Activated CD8-positive, alpha-beta memory T cell treated with anti-CD3 and anti-CD28 coated beads for 1 hour (primary cell): ENCODE results near the gene NUP214.
"Not testable (repeated sequence)": the region's sequence is repeated elsewhere in the genome, so short reads cannot be mapped to it uniquely, and the experiment has no call there.

ENCODE experiments used
- DNase-seq, 2 donors: peaks; one replicate each; pipeline ENCODE4 v3.0.0-alpha.2; 2020; ENCODE audit warnings: low read depth in 1 of 2; ENCODE audit errors: extremely low read depth in 1 of 2

NUP214 gene

DNA sequence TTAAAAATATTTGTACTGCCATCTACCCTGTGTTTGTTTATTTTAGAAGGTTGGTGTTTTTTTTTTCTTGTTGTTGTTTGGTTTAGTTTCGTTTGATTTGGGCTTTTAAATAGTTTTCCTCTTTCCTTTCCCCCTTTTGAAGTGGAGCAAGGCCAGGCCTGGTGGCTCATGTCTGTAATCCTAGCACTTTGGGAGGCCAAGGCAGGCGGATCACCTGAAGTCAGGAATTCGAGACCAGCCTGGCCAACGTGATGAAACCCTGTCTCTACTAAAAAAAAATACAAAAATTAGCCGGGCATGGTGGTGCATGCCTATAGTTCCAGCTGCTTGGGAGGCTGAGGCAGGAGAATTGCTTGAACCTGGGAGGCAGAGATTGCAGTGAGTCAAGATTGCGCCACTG, 65.6 kb downstream of the NUP214 start:
- not testable (repeated sequence) for DNase-seq

DNA sequence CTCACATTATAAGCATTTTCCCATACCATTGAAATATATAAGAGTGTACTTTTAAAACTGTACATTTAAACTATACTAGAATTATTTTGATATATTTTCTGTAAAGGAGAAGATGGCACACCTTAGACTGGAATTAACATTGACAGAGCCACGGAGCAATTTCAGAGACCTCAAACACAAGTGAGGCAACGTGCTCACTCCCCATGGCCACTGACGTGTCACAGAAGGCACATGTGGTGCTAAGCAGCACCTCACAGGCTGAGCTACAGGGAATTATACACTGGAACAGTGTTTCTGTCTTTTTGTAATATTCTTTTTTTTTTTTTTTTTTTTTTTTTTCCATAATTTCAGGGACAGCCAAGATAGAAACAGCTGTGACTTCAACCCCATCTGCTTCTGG, 66.5 kb downstream of the NUP214 start:
- DNase-seq, result no peak

DNA sequence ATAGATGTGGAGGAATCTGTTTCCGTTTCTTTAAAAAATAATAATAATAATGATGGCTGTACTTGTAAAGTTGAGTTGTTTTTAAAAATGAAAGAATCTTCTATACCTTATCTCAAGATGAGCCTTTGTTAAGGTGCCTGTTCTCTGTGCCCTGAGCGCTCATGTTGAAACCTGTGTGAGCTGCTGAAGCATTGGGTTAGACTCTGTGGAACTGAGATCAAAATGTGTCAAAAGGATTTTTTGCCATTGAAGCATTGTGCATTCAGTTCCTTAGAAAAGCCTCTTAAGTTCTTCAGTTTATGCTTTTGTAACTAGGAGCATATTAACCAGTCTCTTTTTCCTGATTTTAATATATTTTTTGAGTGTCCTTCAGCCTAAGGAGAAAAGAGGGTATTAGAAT, 67.7 kb downstream of the NUP214 start:
- no peak for DNase-seq

DNA sequence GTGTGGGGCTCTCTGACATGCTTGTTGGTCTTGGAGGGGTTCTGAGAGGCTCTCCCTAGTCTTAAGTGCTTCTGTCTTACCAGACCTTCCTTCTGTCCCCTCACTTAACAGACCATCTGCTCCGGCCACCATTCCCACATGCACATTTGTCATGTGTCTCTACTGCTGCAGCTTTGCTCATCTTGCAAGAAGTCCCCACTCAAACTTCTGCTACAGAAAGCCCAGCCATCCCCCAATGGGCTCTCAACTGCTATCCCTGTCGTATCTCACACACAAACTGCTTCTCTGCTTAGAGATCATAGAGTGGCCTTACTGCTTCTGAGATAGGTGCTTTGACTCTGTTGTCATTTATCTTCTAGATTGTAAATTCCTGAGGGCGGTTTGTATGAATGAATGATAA, 69.4 kb downstream of the NUP214 start:
- DNase-seq, result no peak

DNA sequence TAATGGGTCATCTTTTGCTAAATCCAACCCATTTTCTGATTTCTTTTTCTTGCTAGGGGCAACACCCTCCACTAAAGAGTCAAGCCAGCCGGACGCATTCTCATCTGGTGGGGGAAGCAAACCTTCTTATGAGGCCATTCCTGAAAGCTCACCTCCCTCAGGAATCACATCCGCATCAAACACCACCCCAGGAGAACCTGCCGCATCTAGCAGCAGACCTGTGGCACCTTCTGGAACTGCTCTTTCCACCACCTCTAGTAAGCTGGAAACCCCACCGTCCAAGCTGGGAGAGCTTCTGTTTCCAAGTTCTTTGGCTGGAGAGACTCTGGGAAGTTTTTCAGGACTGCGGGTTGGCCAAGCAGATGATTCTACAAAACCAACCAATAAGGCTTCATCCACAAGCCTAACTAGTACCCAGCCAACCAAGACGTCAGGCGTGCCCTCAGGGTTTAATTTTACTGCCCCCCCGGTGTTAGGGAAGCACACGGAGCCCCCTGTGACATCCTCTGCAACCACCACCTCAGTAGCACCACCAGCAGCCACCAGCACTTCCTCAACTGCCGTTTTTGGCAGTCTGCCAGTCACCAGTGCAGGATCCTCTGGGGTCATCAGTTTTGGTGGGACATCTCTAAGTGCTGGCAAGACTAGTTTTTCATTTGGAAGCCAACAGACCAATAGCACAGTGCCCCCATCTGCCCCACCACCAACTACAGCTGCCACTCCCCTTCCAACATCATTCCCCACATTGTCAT, 72.0 kb downstream of the NUP214 start:
- no peak for DNase-seq

DNA sequence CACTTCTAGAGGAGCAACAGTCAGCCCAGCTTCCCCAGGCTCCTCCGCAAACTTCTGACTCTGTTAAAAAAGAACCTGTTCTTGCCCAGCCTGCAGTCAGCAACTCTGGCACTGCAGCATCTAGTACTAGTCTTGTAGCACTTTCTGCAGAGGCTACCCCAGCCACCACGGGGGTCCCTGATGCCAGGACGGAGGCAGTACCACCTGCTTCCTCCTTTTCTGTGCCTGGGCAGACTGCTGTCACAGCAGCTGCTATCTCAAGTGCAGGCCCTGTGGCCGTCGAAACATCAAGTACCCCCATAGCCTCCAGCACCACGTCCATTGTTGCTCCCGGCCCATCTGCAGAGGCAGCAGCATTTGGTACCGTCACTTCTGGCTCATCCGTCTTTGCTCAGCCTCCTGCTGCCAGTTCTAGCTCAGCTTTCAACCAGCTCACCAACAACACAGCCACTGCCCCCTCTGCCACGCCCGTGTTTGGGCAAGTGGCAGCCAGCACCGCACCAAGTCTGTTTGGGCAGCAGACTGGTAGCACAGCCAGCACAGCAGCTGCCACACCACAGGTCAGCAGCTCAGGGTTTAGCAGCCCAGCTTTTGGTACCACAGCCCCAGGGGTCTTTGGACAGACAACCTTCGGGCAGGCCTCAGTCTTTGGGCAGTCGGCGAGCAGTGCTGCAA, 72.8 kb downstream of the NUP214 start:
- no peak for DNase-seq

DNA sequence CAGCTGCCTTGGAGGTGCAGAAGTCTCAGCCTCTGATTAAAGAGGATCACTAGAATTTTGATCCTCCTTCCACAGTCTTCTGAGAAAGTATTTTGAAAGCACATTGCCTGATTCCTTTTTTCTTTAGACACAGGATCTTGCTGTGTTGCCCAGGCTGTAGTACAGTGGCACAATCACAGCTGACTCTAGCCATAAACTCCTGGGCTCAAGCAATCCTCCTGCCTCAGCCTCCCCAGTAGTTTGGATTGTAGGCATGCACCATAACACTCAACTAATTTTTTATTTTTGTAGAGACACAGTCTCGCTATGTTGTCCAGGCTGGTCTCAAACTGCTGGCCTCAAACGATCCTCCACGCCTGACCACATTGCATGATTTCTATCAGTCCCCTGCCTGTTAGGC, 76.5 kb downstream of the NUP214 start:
- DNase-seq, result no peak

DNA sequence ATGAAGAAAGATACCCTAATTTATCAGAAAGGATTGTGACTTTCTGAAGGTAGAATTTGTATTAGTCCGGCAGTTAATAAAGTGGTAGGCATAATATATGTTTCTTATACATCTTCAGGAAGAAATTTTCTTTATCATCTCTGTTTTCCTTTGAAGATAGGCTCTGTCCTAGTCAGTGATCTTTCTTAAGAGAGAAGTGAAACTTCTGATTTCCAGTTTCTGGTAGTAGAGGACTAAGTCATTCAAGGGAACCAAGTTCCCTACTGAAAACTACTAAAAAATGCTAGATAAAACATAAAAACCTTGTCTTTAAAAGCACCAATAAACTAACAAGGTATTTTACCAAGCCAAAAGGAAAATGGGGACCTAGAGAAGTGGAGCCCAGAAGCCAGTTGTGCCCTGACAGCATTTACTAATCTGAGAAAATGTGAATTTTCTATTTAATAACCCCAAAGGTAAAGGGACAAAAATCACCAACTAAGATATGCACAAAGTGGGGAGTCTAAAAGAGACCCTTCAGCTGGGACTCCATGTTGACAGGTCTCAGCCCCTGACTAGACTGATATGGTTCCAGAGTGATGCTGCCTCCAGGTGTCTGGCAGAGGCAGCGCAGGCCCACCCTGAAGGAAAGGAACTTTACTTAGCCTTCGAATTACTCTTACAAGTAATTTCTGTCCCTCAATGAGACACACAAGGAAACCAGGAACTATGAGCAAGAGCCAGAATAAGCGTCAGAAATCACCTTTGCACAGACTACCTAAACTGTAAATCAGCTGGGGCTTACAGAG, 78.2 kb downstream of the NUP214 start:
- no peak for DNase-seq

DNA sequence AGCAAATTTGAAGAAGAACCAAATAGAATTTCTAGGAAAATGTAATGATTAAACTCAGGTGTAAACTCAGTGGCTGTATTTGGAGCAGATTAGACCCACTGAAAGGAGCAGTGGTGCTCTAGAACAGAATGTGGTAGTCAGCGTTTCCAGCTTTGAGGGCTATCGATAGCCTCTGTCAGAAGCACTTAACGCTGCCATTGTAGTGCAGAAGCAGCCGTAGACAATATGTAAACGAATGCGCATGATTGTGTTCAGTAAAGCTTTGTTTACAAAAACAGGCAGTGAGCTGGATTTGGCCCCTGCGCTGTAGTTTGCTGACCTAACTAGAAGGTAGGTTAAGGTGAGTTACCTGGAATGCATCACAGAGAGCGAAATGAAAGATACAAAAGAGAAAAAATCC, 78.9 kb downstream of the NUP214 start:
- no peak for DNase-seq

DNA sequence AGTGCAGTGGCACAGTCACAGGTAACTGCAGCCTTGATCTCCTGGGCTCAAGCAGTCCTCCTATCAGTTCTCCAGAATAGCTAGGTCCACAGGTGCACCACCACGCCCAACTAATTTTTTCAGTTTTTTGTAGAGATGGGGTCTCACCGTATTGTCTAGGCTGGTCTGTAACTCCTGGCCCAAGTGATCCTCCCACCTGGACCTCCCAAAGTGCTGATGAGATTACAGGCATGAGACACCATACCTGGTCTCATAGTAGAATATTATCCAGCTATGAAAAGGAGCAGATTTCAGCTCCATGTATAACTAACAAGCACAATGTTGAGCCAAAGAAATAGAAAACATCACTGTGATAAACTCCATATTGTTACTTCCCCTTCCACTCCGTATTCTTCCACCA, 81.1 kb downstream of the NUP214 start:
- no peak for DNase-seq

DNA sequence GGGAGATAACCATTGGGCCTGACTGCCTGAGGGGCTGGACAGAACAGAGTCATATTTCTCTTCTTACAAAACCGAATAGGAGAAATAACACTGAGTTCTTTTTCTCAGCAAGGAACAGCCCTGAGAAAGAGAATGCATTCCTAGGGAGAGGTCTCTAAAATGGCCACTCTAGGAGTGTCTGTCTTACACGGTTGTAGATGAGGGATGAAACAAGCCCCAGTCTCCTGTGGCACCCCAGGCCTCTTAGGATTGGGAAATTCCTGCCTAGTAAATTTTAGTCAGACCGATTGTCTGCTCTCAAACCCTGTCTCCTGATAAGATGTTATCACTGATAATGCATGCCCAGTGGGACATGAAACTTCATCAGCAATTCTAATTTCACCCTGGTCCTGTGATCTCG, 86.5 kb downstream of the NUP214 start:
- not testable (repeated sequence) for DNase-seq

DNA sequence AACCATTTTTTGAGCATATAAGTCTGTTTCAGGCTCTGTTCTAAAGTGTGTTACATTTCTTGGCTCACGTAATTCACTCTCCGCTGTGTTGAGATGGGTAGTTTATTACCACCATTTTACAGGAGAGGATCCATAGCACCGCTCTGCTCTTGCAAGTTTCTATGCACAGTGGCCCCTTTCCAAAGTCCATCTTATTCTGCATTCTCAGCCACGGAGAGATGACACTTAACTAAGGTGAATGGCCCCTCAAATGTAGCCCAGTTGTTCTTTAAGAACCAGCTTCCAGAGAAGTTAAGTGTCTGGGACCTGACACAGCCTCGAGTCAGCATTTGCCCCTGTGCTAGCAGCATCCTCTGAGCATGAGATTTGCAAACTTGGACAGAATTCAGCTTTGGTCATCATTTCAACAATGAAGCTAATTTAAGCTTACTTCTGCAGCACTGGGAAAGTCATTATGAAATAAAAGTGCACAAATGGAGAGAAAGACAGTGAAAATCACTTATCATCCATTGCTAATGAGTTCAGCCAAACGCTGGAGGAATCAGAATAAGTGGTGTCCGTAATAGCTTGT, 89.0 kb downstream of the NUP214 start:
- no peak for DNase-seq

DNA sequence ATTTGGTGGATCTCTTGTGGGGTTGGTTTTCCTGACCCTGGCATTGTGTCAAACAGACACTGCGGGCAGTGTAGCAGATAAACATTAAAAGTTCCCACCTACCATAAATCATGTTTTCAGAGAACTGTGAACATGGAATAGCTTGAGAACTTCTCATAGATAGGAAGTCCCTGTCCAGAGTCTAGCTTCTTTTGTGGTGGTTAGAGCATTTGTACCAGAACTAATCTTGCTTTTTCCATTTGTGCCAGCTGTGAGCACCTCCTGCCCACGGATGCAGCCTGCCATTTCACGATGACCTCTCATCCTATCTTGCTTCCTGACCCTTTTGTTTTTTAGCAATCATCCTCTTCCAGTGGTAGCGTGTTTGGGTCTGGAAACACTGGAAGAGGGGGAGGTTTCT, 89.5 kb downstream of the NUP214 start:
- DNase-seq, result no peak

DNA sequence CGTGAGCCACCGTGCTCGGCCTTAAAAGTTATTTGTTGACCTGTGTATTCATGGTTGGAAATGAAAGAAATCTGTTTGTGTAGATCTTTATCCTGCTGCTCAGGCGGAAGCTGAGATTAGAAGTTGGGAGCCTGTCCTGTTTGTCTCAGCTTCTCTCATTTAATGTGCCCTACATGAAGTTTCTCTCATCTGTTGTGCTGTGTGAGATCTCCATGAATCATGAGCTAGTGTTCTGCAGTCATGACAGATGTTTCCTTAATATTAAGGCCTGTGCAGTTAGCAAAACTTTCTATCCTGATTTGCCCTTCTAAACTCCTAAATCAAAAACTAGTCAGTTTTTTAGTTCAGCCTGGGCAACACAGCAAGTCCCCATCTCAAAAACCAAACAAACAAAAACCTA, 91.4 kb downstream of the NUP214 start:
- DNase-seq, result no peak

DNA sequence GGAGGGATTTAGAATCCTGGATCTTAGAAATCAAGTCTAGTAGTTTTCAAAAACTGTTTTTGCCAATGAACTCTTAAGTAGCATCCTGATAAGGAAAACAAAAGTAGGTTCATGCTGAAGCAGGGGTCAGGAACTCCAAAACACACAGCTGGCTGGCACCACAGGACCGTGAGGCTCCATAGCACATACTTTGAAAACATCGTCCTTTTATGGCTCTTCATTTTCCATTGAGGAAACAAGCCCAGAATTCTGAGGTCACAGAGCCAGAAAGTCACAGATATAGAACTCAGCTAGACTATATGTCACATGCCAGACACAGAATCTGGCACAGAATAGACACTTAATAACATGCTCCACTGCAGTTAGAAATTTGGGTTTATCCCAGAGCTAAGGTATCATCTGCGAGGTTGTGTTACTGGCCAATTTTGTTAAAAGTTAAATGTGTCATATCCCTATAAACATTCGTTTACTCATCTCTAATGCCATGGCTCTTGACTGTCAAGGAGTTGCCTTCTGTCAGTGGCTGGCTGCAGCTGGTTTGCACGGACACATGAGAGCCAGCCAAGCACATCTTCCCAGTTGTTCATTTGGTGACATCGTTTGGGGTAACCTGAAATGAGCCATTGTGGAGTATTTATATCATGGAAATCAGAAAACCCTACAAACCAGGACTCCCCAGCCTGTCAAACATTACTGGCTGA, 92.1 kb downstream of the NUP214 start:
- DNase-seq, result no peak

DNA sequence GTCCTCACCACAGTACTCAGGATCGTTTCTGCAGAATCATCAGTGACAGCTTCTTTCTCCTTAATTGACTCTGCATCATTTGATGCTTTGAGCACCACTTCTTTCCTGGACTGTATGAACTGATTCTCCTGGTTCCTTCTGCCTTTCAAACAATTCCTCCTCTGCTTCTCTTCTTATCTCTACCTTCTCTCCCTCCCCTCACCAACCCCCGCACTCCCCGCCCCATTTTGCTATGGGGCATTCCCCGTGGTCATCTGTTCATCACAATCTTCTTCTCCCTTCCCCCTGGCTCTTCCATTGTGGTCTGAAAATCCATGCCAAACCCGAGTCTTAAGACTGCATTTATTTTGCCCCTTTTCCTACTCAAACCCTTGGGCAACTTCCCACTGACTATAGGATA, 93.0 kb downstream of the NUP214 start:
- no peak for DNase-seq

DNA sequence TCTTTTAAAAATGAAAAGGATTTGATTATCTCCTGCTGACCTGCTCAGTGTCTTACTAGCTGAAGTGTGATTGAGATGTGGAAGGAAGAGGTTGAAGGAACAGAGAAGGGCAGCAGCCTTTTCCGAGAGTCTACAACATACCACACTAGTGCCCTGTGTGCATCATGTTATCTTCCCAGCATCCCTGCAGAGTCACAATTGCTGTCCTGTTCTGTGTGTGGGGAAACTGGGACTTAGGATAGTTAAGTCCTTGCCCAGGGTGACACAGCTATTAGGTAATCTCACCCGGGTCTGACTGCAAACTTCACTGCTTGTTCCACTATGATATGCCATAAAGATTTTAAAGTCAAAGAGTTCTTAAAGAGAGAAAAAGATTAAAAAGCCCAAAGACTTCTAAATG, 95.1 kb downstream of the NUP214 start:
- DNase-seq, result no peak

DNA sequence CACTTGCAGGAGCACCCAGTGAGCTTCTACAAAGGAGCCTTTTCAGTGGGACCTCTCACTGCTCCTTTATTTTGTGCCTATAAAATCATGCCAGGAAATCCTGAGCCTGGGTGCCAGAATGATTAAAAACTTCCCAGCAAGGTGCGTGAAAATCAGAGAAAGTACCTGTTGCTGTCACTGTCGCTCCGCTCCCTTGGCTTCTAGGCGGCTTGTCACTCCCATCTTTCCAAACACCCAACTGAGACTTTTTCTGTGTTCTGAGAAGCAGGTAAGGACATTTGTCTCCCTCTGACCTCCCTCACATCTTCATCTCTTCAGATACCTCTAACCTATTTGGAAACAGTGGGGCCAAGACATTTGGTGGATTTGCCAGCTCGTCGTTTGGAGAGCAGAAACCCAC, 97.1 kb downstream of the NUP214 start:
- DNase-seq, result no peak

DNA sequence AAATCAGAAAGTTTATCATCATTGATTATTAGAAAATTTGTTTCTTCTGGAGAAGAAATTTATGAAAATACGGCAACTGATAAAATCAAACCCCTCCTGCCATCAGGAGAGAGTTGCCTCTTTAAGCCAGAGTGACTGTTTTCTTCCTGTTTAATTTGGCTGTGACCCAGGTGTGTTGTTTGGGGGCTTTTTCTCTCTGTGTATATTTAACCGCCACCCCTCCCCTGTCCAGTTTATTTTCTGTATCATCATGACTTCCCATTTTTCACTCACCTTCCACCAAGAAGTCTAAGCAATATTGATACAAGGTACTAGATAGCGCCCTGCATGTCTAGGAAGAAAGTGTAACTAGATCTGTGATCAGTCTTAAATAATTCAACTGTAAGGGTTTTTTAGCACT, 100.8 kb downstream of the NUP214 start:
- DNase-seq, result no peak

DNA sequence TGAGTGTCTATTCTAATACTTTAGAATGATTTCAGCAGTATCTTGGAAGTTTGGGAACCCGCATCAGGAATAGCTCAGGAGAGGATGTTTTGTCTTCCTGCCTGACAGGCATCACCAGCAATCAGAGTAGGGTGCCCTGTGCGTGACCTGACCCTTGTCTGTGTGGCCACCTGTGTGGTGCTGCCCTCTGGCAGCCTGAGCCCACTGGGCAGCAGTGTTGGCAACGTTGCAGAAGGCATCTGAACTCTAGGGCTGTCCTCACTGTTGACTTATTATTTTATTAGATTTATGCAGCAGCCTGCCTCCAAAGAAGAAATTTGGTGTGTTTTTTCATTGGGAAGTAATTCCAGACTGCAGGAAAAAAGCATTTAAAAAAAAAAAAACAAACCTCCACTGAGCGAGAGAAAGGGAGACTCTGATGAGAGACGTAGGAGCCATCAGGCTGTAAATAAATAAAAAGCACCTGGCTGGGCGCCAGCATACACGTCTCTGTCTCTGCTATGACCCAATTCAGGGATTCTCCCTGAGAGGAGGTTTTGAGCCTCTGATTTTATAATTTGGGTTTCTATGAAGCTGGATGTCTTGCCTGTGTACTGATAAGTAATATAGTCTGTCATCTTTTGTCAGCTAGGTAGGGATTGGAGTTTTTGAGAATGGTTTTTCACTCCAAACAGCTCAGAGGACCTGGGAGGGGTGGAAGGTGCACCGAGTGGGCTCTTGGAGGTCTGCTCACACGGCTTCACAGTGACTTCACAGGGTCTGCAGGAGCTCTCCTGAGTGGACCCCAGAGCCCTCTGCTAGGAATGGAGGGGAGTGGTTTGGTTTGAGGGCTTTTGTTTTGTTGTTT, 101.9 kb downstream of the NUP214 start:
- no peak for DNase-seq
